ENCODE results near the gene MSANTD4. TPM values are rescaled to one million over a fixed set of nuclear protein-coding genes. Genes with fewer than 3 reads are reported as not detected.

Gene MSANTD4
- polyA plus RNA-seq, 1 donor (not counting 4 experiments of a cell fraction or from before 2014, with no cell fraction given), result 10.6 TPM

- no peaks in the 10 kb centered on the region for H3K4me1 ChIP-seq (ENCODE audit: control insufficient read depth, extremely low read depth, insufficient read depth, low read length)
- H3K27me3 ChIP-seq (ENCODE audit: control insufficient read depth, extremely low read depth, insufficient read depth, low read length), result no peaks in the 10 kb centered on the region
- H4K20me1 ChIP-seq (ENCODE audit: control insufficient read depth, extremely low read depth, insufficient read depth, low read length), result no peaks in the 10 kb centered on the region
- H3K27ac ChIP-seq (ENCODE audit: control insufficient read depth, insufficient read depth, low read length), result no peak overlapping the region
- DNase-seq (ENCODE audit: low read depth, low spot score), result no peak
- H3K9me1 ChIP-seq (ENCODE audit: control insufficient read depth, extremely low read depth, insufficient read depth, low read length), result no peaks in the 10 kb centered on the region
- H3K4me3 ChIP-seq (ENCODE audit: control insufficient read depth in 2 of 3, extremely low read depth in 1 of 3, insufficient read depth in 2 of 3, low read depth in 1 of 3, low read length in 3 of 3), result no peak overlapping the region
- TF ChIP-seq, protein P1, sequence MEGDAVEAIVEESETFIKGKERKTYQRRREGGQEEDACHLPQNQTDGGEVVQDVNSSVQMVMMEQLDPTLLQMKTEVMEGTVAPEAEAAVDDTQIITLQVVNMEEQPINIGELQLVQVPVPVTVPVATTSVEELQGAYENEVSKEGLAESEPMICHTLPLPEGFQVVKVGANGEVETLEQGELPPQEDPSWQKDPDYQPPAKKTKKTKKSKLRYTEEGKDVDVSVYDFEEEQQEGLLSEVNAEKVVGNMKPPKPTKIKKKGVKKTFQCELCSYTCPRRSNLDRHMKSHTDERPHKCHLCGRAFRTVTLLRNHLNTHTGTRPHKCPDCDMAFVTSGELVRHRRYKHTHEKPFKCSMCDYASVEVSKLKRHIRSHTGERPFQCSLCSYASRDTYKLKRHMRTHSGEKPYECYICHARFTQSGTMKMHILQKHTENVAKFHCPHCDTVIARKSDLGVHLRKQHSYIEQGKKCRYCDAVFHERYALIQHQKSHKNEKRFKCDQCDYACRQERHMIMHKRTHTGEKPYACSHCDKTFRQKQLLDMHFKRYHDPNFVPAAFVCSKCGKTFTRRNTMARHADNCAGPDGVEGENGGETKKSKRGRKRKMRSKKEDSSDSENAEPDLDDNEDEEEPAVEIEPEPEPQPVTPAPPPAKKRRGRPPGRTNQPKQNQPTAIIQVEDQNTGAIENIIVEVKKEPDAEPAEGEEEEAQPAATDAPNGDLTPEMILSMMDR (optimal IDR thresholded peaks at IDR 0.05 in 1 of 3, IDR thresholded peaks at IDR 0.05 in 1 of 3, conservative IDR thresholded peaks at IDR 0.05 in 1 of 3; ENCODE audit: extremely low read depth in 1 of 3, insufficient read depth in 2 of 3, low read length in 3 of 3), result no peak
- TF ChIP-seq EZH2 (IDR thresholded peaks at IDR 0.05; ENCODE audit: low read length), result no peak
- no peaks in the 10 kb centered on the region for H3K9me3 ChIP-seq (ENCODE audit: control insufficient read depth, low read depth, low read length)
- FAIRE-seq, result no peak
- H3K36me3 ChIP-seq (ENCODE audit: control insufficient read depth in 2 of 2, extremely low read depth in 1 of 2, insufficient read depth in 2 of 2, low read length in 2 of 2), result no peaks in the 10 kb centered on the region
- H3K79me2 ChIP-seq (ENCODE audit: control insufficient read depth, insufficient read depth, low read length), result no peaks in the 10 kb centered on the region
- dilution Hi-C loops (cut with MboI; ENCODE audit: extremely low pct_ligation_motif_present, low sequenced_read_pairs), result no loop called here
- H3K4me2 ChIP-seq (ENCODE audit: control insufficient read depth, extremely low read depth, insufficient read depth, low read depth, low read length), result no peak overlapping the region
- H3K9ac ChIP-seq (ENCODE audit: control insufficient read depth, extremely low read depth, insufficient read depth, low read length), result no peak overlapping the region
- H2AFZ ChIP-seq (ENCODE audit: control insufficient read depth, low read length), result no peak overlapping the region
Measured at GRCh38 chr11:106031202-106031810, 9.3 kb upstream of the MSANTD4 start.

DNA sequence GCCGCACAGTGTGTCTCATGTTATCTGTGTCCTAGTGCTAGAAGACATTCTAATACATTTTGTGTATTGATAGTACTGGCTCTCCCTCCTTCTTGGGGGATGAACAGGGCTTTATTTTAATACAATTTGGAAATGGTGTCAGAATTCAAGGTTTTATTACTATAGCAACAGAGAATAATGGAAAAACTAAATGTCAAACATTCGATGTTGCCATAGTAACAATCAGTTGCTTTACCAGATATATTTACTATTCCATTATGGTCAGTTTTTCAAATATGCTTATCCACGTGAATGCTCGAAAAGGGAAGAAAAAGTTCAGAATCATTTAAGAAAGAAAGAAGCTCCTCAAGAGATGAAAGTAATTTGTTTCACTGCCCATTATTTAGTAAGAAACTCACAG lies 8.6 kb upstream of the MSANTD4 start:
- Histone ChIP-seq H2AFZ (ENCODE audit: control insufficient read depth, low read length) (no peak overlapping the region), H3K9me3 (ENCODE audit: control insufficient read depth, low read depth, low read length) (no peaks in the 10 kb centered on the region), H3K79me2 (ENCODE audit: control insufficient read depth, insufficient read depth, low read length) (no peaks in the 10 kb centered on the region), H3K4me2 (ENCODE audit: control insufficient read depth, extremely low read depth, insufficient read depth, low read depth, low read length) (no peak overlapping the region), H3K27me3 (ENCODE audit: control insufficient read depth, extremely low read depth, insufficient read depth, low read length) (no peaks in the 10 kb centered on the region), H3K4me1 (ENCODE audit: control insufficient read depth, extremely low read depth, insufficient read depth, low read length) (no peaks in the 10 kb centered on the region), H4K20me1 (ENCODE audit: control insufficient read depth, extremely low read depth, insufficient read depth, low read length) (no peaks in the 10 kb centered on the region), H3K4me3 (ENCODE audit: control insufficient read depth in 2 of 3, extremely low read depth in 1 of 3, insufficient read depth in 2 of 3, low read depth in 1 of 3, low read length in 3 of 3) (no peak overlapping the region), H3K27ac (ENCODE audit: control insufficient read depth, insufficient read depth, low read length) (no peak overlapping the region), H3K9ac (ENCODE audit: control insufficient read depth, extremely low read depth, insufficient read depth, low read length) (no peak overlapping the region), H3K9me1 (ENCODE audit: control insufficient read depth, extremely low read depth, insufficient read depth, low read length) (no peaks in the 10 kb centered on the region), H3K36me3 (ENCODE audit: control insufficient read depth in 2 of 2, extremely low read depth in 1 of 2, insufficient read depth in 2 of 2, low read length in 2 of 2) (no peaks in the 10 kb centered on the region)
- no peak for TF ChIP-seq EZH2 (IDR thresholded peaks at IDR 0.05; ENCODE audit: low read length)
- TF ChIP-seq, protein P1 (optimal IDR thresholded peaks at IDR 0.05 in 1 of 3, IDR thresholded peaks at IDR 0.05 in 1 of 3, conservative IDR thresholded peaks at IDR 0.05 in 1 of 3; ENCODE audit: extremely low read depth in 1 of 3, insufficient read depth in 2 of 3, low read length in 3 of 3), result no peak
- dilution Hi-C loops (cut with MboI; ENCODE audit: extremely low pct_ligation_motif_present, low sequenced_read_pairs), result no loop called here
- no peak for FAIRE-seq
- no peak for DNase-seq (ENCODE audit: low read depth, low spot score)
